ENCODE data around the gene RNF224. TPM values are rescaled to one million over a fixed set of nuclear protein-coding genes. Genes with fewer than 3 reads are reported as not detected.
"Not testable (repeated sequence)": the region's sequence is repeated elsewhere in the genome, so short reads cannot be mapped to it uniquely, and the experiment has no call there.

RNF224 gene
- total RNA-seq, 4 donors from 2014 or later = 0.21 TPM; not detected in 3

GRCh38 chr9:137240318-137240840 is 13.1 kb downstream of the RNF224 start:
- H3K27me3 ChIP-seq = no peaks in the 10 kb centered on the region
- H3K27ac ChIP-seq = peak overlapping the region; percentile 76 to 93
- peaks cover 6 to 9% of the 10 kb centered on the region in 2 donors for H3K4me1 ChIP-seq
- H3K4me3 ChIP-seq = peak overlapping the region; percentile 56 to 70
- H3K9me3 ChIP-seq = no peaks in the 10 kb centered on the region
- H3K36me3 ChIP-seq = no peaks in the 10 kb centered on the region
- peak; percentile 75 to 83 for DNase-seq
- intact Hi-C loops (cut with DNase I; ENCODE audit: low total_unique reads) = no loop called here
- peak in 1 of 2 donors; percentile 30 for TF ChIP-seq POLR2A (IDR thresholded peaks at IDR 0.05)
- peak in 1 of 4 experiments; percentile 1 for TF ChIP-seq CTCF (IDR thresholded peaks at IDR 0.05)

- Histone ChIP-seq H3K27me3 (no peaks in the 10 kb centered on the region), H3K27ac (peak within 1 kb of the TSS; percentile 93 to 97), H3K36me3 (no peaks in the 10 kb centered on the region), H3K9me3 (no peaks in the 10 kb centered on the region), H3K4me1 (peaks cover 6 to 8% of the 10 kb centered on the region in 2 donors), H3K4me3 (peak within 1 kb of the TSS; percentile 76 to 88)
- DNase-seq = peak; percentile 99 to 100
- TF ChIP-seq POLR2A (IDR thresholded peaks at IDR 0.05) (peak; percentile 93 to 100), CTCF (IDR thresholded peaks at IDR 0.05) (peak in 2 of 4 experiments; percentile 2 to 50)
- intact Hi-C loops (cut with DNase I; ENCODE audit: low total_unique reads) = no loop called here
These were observed 13.7 kb downstream of the RNF224 start, which contains the start of gene TUBB4B for GRCh38 chr9:137240841-137241489. Gene TUBB4B (plus strand): TSS chr9:137241287. CDS start chr9:137241361, 74 bp downstream.

GRCh38 chr9:137241490-137242268 is 14.4 kb downstream of the RNF224 start:
- no peak for TF ChIP-seq POLR2A (IDR thresholded peaks at IDR 0.05)
- no peak for TF ChIP-seq CTCF (IDR thresholded peaks at IDR 0.05)
- H3K4me1 ChIP-seq = peaks cover under 1 to 6% of the 10 kb centered on the region in 2 donors
- peak overlapping the region; percentile 91 to 97 for H3K27ac ChIP-seq
- peak overlapping the region; percentile 76 to 88 for H3K4me3 ChIP-seq
- H3K27me3 ChIP-seq = no peaks in the 10 kb centered on the region
- no peaks in the 10 kb centered on the region for H3K9me3 ChIP-seq
- H3K36me3 ChIP-seq = no peaks in the 10 kb centered on the region
- peak; percentile 64 to 70 for DNase-seq
- intact Hi-C loops (cut with DNase I; ENCODE audit: low total_unique reads) = no loop called here

GRCh38 chr9:137242269-137243203 is 15.2 kb downstream of the RNF224 start:
- no peak for DNase-seq
- Histone ChIP-seq H3K9me3 (no peaks in the 10 kb centered on the region), H3K27me3 (no peaks in the 10 kb centered on the region), H3K4me1 (peaks cover 0 to 6% of the 10 kb centered on the region in 2 donors), H3K4me3 (peak overlapping the region; percentile 76 to 88), H3K36me3 (no peaks in the 10 kb centered on the region), H3K27ac (peak overlapping the region; percentile 91 to 97)
- TF ChIP-seq POLR2A (IDR thresholded peaks at IDR 0.05) (no peak), CTCF (IDR thresholded peaks at IDR 0.05) (no peak)
- intact Hi-C loops (cut with DNase I; ENCODE audit: low total_unique reads) = no loop called here

- H3K4me3 ChIP-seq; H3K27me3 ChIP-seq; DNase-seq; intact Hi-C loops (cut with DNase I; ENCODE audit: low total_unique reads); H3K9me3 ChIP-seq; H3K36me3 ChIP-seq; H3K27ac ChIP-seq; H3K4me1 ChIP-seq: not testable (repeated sequence)
These were observed 15.9 kb downstream of the RNF224 start for GRCh38 chr9:137243266-137243625.
